AG10803 (cell line): ENCODE measurements around the gene DHX58.

Experiments
- DNase-seq: peaks from one replicate; pipeline ENCODE4 v3.0.0; 2010; ENCODE audit warnings: low read depth
- H3K4me3 ChIP-seq: 2 replicates; pipeline ENCODE4 v1.5.1; 2011; ENCODE audit warnings: mild to moderate bottlenecking, low read length, control low read depth
- CTCF ChIP-seq: conservative IDR thresholded peaks from 2 replicates; pipeline ENCODE4 v1.5.1; 2011; ENCODE audit warnings: mild to moderate bottlenecking, low read length, control low read depth, inconsistent platforms

DHX58 gene

DNA sequence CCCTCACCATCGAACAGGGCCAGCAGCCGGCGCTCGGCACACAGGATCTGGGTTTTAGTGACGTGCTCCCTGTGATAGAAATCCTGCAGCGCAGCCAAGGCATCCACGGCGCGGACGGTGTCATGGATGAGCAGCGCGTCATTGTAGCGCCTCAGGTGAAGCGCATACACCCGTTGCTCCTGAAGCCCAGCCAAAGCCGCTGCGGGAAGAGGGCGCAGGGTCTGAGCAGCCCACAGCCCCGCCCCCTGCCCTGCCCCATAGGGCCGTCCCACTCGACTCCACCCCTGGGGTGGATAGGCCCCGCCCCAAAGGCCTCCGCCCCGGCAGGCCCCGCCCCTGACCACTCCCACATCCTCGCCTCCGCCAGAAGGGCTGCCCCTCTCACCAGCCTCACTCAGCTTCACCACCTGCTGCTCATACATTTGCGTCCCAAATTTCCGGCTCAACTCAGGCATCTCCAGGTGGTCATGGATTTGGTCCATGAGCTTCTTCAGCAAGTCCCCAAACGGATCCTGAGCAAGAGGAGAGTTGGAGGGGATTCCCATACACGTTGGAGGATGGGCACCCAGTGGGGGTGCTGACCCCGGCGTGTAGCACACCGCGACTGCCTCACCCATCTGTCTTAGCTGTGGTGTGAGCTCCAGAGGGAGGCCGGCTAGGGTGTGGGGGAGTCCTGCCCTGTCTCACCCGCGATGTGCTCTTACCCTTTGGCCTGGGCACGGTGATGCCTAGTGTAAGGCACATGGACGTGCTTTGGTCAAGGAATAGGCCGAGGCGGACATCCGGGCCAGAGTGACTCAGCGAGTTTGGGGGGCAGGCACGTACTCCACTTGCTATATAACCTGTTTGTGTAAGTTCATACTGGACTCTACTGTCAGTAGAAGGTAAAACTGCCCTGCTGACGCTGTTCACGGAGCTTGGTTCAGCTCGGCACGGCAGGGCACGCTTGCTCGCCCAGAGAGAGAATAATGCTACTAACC lies 4.6 kb downstream of the DHX58 start:
- no peak for TF ChIP-seq CTCF
- no peak overlapping the region for H3K4me3 ChIP-seq
- no peak for DNase-seq

- no peak overlapping the region for H3K4me3 ChIP-seq
- no peak for TF ChIP-seq CTCF
- no peak for DNase-seq
Observed at GRCh38 chr17:42107124-42107523, 5.4 kb downstream of the DHX58 start.

GRCh38 chr17:42106009-42106408 lies 6.5 kb downstream of the DHX58 start:
- H3K4me3 ChIP-seq, result no peak overlapping the region
- no peak for TF ChIP-seq CTCF
- DNase-seq, result no peak

GRCh38 chr17:42104264-42104663 lies 8.2 kb downstream of the DHX58 start:
- DNase-seq, result no peak
- no peak overlapping the region for H3K4me3 ChIP-seq
- TF ChIP-seq CTCF, result no peak

- H3K4me3 ChIP-seq, result no peak overlapping the region
- no peak for DNase-seq
- no peak for TF ChIP-seq CTCF
Observed at GRCh38 chr17:42103221-42103954, 9.1 kb downstream of the DHX58 start.

- TF ChIP-seq CTCF, result peak; percentile 76
- DNase-seq, result peak; percentile 57
- no peak overlapping the region for H3K4me3 ChIP-seq
Observed at GRCh38 chr17:42101513-42102292, 10.8 kb downstream of the DHX58 start.
